Measurements from ENCODE around the gene CCDC73. TPM values are rescaled to one million over a fixed set of nuclear protein-coding genes. Genes with fewer than 3 reads are reported as not detected.

The CCDC73 gene
- total and polyA plus RNA-seq, 11 donors: 0.01 TPM; not detected in 10

DNA sequence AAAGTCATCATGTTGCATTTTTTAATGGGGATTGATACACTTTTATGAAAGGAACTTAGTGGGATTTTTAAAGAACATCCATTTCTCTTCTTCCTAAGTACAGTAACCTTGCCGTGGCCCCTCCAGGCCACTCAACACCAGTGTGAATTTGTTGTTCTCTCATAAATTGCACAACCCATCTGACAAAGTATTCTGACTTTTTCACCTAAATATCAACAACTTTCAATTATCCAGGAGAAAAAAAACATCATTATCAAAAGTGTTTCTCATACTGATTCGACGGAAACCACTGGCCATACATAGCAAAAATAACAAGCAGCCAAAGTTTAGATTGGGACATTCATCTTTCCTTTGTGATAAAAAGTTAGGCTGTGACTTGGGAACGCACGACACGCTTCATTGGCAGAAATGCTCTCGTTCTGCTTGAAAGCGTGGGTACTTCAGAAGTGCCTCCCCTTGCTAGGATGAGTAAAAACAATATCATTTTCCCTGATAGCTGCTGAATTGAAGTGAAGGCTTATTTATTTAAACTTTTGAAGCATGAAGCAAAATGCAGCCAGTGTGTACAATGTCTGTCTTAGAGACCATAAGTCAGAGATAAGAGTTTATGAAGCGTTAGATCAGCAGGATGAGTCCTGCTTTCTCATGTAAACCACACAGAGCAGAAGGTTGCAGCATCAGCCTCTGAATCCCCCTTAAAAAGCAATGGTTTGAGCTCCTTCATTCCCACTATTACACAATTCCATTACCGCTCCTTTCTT is 231.4 kb downstream of the CCDC73 start:
- 55 to 68% (median 65%) methylated on average over 10 of the region's 10 CpGs for WGBS, 4 donors
- Histone ChIP-seq H3K27me3 (no peaks in the 10 kb centered on the region), H3K4me3 (no peak overlapping the region), H3K9me3 (no peaks in the 10 kb centered on the region), H3K27ac (no peak overlapping the region), H3K36me3 (no peaks in the 10 kb centered on the region), H3K4me1 (no peaks in the 10 kb centered on the region)
- intact Hi-C loops (cut with DNase I): loop anchor here in 3 of 10 donors (10.0 kb wide), 3 partner anchors 178 to 238 kb away; no protein-coding TSS in a partner anchor
- DNase-seq (no peak), ATAC-seq (no peak)
- no peak for TF ChIP-seq POLR2A (IDR thresholded peaks at IDR 0.05)
- TF ChIP-seq, protein P1, sequence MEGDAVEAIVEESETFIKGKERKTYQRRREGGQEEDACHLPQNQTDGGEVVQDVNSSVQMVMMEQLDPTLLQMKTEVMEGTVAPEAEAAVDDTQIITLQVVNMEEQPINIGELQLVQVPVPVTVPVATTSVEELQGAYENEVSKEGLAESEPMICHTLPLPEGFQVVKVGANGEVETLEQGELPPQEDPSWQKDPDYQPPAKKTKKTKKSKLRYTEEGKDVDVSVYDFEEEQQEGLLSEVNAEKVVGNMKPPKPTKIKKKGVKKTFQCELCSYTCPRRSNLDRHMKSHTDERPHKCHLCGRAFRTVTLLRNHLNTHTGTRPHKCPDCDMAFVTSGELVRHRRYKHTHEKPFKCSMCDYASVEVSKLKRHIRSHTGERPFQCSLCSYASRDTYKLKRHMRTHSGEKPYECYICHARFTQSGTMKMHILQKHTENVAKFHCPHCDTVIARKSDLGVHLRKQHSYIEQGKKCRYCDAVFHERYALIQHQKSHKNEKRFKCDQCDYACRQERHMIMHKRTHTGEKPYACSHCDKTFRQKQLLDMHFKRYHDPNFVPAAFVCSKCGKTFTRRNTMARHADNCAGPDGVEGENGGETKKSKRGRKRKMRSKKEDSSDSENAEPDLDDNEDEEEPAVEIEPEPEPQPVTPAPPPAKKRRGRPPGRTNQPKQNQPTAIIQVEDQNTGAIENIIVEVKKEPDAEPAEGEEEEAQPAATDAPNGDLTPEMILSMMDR (IDR thresholded peaks at IDR 0.05): no peak

DNA sequence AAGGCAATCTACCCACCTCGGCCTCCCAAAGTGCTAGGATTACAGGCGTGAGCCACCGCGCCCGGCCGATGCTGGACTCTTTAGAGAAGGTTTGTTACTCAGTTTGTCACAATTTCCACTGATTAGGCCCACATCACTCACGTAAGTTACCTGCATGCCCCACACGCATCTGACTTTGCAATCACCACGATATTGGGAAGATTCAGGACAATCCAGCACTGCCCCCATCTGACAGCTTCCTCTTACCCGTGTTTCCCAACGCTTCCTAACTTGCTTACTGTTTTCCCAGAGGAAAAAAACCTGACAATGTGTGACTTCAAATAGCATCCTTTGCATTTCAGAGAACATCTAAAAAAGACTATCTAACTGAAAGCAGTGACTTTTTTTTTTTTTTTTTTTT is 232.6 kb downstream of the CCDC73 start:
- DNase-seq (no peak), ATAC-seq (no peak)
- 77 to 85% (median 82%) methylated on average over 11 of the region's 11 CpGs for WGBS, 4 donors
- no peaks in the 10 kb centered on the region for H3K4me1 ChIP-seq
- intact Hi-C loops (cut with DNase I): loop anchor here in 3 of 10 donors (10.0 kb wide), 3 partner anchors 177 to 237 kb away; no protein-coding TSS in a partner anchor
- H3K27me3 ChIP-seq: no peaks in the 10 kb centered on the region
- no peak overlapping the region for H3K4me3 ChIP-seq
- no peaks in the 10 kb centered on the region for H3K36me3 ChIP-seq
- no peak for TF ChIP-seq POLR2A (IDR thresholded peaks at IDR 0.05)
- TF ChIP-seq, protein P1 (IDR thresholded peaks at IDR 0.05): peak in 7 of 12 donors; percentile 8 to 37 (median 25)
- H3K9me3 ChIP-seq: no peaks in the 10 kb centered on the region
- no peak overlapping the region for H3K27ac ChIP-seq

DNA sequence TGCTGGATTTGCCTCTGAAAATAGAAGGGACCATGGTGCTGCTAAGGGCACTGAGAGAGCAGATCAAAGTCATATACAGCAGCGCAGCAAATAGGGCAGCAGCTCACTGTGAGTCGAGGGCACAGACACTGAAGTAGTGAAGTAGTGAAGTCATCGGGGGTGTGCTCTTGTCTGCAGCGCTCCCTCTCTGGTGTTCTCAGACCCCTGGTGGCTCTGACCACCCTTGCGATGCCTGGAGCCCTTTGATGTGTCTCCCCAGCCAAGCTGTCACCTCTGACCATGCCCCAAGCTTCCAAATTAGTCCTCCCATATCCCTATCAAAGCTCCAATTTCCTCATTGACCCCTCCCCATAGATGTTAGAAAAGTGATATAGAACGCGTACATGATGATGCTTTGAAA is 238.6 kb downstream of the CCDC73 start:
- no peak for ATAC-seq
- WGBS, 4 donors: 90 to 94% (median 91%) methylated on average over 7 of the region's 7 CpGs

DNA sequence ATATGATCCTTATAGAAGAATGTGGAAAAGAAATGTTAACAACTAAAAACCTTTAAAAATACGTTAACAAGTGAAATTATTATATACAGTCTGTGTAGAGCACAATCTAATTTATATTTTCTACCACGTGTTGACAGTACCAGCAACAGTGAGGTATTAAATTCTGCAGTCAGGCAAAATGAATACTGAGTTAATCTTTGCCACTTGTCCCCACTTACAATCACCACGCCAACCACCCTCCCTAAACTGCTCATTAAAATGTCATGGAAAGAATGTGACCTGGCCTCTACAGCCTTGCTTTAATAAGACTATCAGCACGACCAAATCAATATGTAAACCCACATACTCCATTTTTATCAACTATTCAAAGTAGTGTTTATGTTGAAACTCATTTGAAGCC is 239.4 kb downstream of the CCDC73 start:
- Histone ChIP-seq H3K9me3 (no peaks in the 10 kb centered on the region), H3K36me3 (no peaks in the 10 kb centered on the region), H3K27me3 (no peaks in the 10 kb centered on the region), H3K27ac (no peak overlapping the region), H3K4me3 (no peak overlapping the region), H3K4me1 (peaks cover 0 to 1% (median 0%) of the 10 kb centered on the region in 12 donors)
- WGBS, 4 donors: 20 to 36% (median 27%) methylated on average over 4 of the region's 4 CpGs
- DNase-seq: no peak
- intact Hi-C loops (cut with DNase I): no loop called here
- no peak for TF ChIP-seq POLR2A (IDR thresholded peaks at IDR 0.05)
- TF ChIP-seq, protein P1 (IDR thresholded peaks at IDR 0.05): no peak
- peak in 2 of 4 donors; percentile 29 to 41 for ATAC-seq

More for the DNA sequence above, 238.6 kb downstream of the CCDC73 start:
- Histone ChIP-seq H3K4me1 (no peaks in the 10 kb centered on the region), H3K27me3 (no peaks in the 10 kb centered on the region), H3K36me3 (no peaks in the 10 kb centered on the region), H3K27ac (no peak overlapping the region), H3K9me3 (no peaks in the 10 kb centered on the region), H3K4me3 (no peak overlapping the region)
- TF ChIP-seq, protein P1 (IDR thresholded peaks at IDR 0.05): no peak
- DNase-seq: no peak
- intact Hi-C loops (cut with DNase I): no loop called here

Other genes starting within 250 kb of the CCDC73 start
- gene EIF3M, start 210.8 kb downstream of the CCDC73 start, total RNA-seq: 100 to 1,000 TPM; 143 to 269 (median 172) TPM
- 100 to 1,000 TPM; 183 to 353 TPM for gene EIF3M, start 210.8 kb downstream of the CCDC73 start, polyA plus RNA-seq
- gene PRRG4, start 35.3 kb upstream of the CCDC73 start, total RNA-seq: 1 to 10 TPM in 2 of 9 donors, under 1 TPM in 7; 0.12 to 1.4 (median 0.39) TPM
- under 1 TPM; 0.14 to 0.57 TPM for gene PRRG4, start 35.3 kb upstream of the CCDC73 start, polyA plus RNA-seq
- 10 to 100 TPM; 14.7 to 25.3 (median 19.4) TPM for gene QSER1, start 98.1 kb upstream of the CCDC73 start, total RNA-seq
- gene QSER1, start 98.1 kb upstream of the CCDC73 start, polyA plus RNA-seq: 1 to 10 TPM; 2.1 to 5.9 TPM
- 1 to 10 TPM in 1 of 9 donors, under 1 TPM in 5, not detected in 3; 0.12 to 1.0 (median 0.51) TPM for gene DEPDC7, start 221.2 kb upstream of the CCDC73 start, total RNA-seq
- gene DEPDC7, start 221.2 kb upstream of the CCDC73 start, polyA plus RNA-seq: under 1 TPM; 0.17 to 0.38 TPM
- gene TCP11L1, start 244.9 kb upstream of the CCDC73 start, total RNA-seq: 10 to 100 TPM in 4 of 9 donors, 1 to 10 TPM in 5; 4.8 to 13.9 (median 9.6) TPM
- 1 to 10 TPM; 3.1 to 5.3 TPM for gene TCP11L1, start 244.9 kb upstream of the CCDC73 start, polyA plus RNA-seq